Measurements from ENCODE around the gene PPP4C.

DNA sequence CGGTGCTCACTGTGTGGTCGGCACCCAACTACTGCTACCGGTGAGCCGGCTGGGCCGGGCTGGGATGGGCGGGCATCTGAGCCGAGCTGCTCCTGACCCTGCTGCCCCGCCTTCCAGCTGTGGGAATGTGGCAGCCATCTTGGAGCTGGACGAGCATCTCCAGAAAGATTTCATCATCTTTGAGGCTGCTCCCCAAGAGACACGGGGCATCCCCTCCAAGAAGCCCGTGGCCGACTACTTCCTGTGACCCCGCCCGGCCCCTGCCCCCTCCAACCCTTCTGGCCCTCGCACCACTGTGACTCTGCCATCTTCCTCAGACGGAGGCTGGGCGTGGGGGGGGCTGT, 9.0 kb downstream of the PPP4C start:
- TF ChIP-seq POLR2A (IDR thresholded peaks at IDR 0.05; ENCODE audit: low read length), result no peak
- no peak for TF ChIP-seq GATA1 (IDR thresholded peaks at IDR 0.05; ENCODE audit: low read depth, low read length)

Measured in erythroblast (primary cell).